Ovary (tissue), 3 donors: ENCODE results near the gene LRP2.

Experiments
- POLR2A ChIP-seq: fragments of 450-650 bp; IDR thresholded peaks from one replicate; pipeline ENCODE4 v1.6.1; 2017; ENCODE audit warnings: antibody characterized with exemption, mild to moderate bottlenecking, moderate library complexity
- TF ChIP-seq, protein P1 (sequence below), 3 donors: fragments of 450-650 bp in 2 of 3; fragments of 200-600 bp in 1 of 3; IDR thresholded peaks; one replicate each; pipeline versions ENCODE4 v1.5.1 to v1.8.0; 2016 to 2022; ENCODE audit warnings: antibody characterized with exemption in 3 of 3, mild to moderate bottlenecking in 1 of 3
- donor health status: DM: no; HTN: no; CAD: no.

- TF ChIP-seq, protein P1, sequence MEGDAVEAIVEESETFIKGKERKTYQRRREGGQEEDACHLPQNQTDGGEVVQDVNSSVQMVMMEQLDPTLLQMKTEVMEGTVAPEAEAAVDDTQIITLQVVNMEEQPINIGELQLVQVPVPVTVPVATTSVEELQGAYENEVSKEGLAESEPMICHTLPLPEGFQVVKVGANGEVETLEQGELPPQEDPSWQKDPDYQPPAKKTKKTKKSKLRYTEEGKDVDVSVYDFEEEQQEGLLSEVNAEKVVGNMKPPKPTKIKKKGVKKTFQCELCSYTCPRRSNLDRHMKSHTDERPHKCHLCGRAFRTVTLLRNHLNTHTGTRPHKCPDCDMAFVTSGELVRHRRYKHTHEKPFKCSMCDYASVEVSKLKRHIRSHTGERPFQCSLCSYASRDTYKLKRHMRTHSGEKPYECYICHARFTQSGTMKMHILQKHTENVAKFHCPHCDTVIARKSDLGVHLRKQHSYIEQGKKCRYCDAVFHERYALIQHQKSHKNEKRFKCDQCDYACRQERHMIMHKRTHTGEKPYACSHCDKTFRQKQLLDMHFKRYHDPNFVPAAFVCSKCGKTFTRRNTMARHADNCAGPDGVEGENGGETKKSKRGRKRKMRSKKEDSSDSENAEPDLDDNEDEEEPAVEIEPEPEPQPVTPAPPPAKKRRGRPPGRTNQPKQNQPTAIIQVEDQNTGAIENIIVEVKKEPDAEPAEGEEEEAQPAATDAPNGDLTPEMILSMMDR (IDR thresholded peaks at IDR 0.05): no peak
- TF ChIP-seq POLR2A: no peak
Measured at GRCh38 chr2:169184074-169184473, 178.3 kb downstream of the LRP2 start.
